T-helper 1 cell (primary cell): ENCODE results near the gene GRB2.
"Not testable (repeated sequence)": the region's sequence is repeated elsewhere in the genome, so short reads cannot be mapped to it uniquely, and the experiment has no call there.

Experiments used
- DNase-seq, 5 donors: peaks; one replicate each; pipeline ENCODE4 v3.0.0-alpha.2; 2012 to 2020

GRB2 gene

GRCh38 chr17:75315541-75316243 lies 89.8 kb downstream of the GRB2 start:
- DNase-seq, result peak in 1 of 5 donors; percentile 40

DNA sequence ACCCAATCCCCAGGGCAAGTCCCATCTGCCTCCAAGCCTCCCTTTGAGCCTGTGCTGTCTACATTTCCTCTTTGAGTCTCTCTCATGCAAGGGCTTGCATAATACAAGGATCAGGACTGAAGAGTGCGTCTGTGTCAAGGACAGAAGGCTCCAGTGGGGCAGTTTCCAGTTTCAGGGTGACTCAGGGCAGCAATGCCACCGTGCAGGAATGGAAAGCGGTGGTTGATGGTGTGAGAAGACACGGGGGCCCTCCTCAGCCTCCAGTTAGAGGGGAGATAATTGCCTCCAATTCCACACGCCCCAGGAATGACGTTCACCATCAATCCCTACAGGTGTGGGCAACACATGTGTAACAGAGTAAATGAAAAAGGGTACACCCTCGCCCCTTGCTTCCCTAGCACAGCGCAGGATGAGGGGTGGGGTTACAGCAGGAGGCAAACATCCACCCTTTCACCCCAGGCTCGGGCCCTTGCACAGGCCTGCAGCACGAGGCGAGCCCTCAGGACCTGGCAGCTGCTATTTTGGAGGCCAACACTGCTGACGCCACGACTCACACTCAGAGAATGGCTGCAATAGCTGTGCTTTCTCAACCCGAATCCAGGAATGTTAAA lies 91.4 kb downstream of the GRB2 start:
- no peak for DNase-seq

DNA sequence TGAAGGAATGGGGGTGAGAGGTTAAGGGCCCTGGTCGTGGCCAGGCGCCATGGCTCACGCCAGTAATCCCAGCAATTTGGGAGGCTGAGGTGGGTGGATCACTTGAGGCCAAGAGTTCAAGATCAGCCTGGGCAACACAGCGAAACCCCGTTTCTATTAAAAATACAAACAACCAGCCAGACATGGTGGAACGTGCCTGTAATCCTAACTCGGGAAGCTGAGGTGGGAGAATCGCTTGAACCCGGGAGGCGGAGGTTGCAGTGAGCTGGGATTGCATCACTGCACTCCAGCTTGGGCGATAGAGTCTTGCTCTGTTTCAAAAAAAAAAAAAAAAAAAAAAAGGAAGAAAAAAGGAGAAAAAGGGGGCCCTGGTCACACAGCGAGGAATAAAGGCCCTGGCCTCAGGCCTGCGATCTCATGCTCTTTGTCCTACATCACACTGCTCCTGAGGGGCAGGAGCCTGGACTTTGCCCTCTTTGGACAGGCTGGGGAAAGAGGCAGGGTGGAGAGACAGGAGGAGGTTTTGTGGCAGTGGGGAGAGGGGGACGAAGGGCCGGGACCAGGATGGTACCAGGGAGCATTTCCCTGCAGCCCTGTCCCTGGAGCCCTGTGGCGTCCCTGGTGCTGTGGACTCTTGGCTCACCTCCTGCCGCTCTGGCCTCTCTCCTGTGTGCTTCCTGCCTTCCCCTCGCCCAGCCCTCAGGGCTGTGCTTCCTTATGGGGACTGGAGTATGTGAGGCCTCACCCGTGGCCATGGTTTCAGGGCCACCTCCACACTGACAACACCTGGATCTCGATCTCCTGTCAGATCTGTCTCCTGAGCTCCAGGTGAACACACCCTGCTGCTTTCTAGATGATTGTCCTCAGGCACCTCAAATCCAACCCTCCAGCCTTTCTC lies 96.5 kb downstream of the GRB2 start:
- no peak for DNase-seq

- DNase-seq, result no peak
Observed at GRCh38 chr17:75307957-75308731, 97.3 kb downstream of the GRB2 start.

- DNase-seq, result no peak
Observed at GRCh38 chr17:75301502-75302206, 103.8 kb downstream of the GRB2 start.

DNA sequence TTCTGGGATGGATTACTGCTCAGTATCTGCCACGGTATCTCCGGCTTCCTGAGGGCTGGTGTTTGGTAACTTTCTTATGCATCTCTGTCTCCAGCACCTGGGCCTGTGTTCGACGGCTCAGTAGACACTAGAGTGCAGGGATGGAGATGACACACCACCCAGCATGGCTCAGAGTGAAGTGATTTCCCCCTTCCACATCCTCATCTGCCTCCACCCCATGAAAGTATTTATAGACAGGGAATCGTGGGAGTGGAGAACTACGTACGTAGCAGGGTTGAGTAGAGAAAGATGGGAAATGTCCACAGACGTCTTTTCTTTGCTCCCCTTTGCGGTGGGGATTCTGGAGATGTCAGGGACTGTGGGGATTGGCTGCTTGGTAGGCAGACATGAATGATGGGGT lies 104.4 kb downstream of the GRB2 start:
- DNase-seq, result no peak

GRCh38 chr17:75300280-75300679 lies 105.2 kb downstream of the GRB2 start:
- no peak for DNase-seq

- peak in 1 of 5 donors; percentile 75 for DNase-seq
Observed at GRCh38 chr17:75295201-75296158, 110.0 kb downstream of the GRB2 start.

DNA sequence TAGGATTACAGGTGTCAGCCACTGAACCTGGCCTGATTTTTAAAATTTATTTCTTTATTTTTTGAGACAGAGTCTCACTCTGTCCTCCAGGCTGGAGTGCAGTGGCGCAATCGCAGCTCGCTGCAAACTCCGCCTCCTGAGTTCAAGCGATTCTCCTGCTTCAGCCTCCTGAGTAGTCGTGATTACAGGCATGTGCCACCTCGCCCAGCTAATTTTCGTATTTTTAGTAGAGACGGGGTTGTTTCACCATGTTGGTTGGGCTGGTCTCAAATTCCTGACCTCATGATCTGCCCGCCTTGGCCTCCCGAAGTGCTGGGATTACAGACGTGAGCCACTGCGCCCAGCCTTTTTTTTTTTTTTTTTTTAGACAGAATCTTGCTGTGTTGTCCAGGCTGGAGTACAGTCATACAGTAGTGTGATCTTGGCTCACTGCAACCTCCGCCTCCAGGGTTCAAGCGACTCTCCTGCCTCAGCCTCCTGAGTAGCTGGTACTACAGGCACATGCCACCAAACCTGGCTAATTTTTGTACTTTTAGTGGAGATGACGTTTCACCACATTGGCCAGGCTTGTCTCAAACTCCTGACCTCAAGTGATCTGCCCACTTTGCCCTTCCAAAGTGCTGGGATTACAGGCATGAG lies 112.5 kb downstream of the GRB2 start:
- not testable (repeated sequence) for DNase-seq

- peak in 4 of 5 donors; percentile 46 to 84 (median 56) for DNase-seq
Observed at GRCh38 chr17:75289832-75290337, 115.6 kb downstream of the GRB2 start.

DNA sequence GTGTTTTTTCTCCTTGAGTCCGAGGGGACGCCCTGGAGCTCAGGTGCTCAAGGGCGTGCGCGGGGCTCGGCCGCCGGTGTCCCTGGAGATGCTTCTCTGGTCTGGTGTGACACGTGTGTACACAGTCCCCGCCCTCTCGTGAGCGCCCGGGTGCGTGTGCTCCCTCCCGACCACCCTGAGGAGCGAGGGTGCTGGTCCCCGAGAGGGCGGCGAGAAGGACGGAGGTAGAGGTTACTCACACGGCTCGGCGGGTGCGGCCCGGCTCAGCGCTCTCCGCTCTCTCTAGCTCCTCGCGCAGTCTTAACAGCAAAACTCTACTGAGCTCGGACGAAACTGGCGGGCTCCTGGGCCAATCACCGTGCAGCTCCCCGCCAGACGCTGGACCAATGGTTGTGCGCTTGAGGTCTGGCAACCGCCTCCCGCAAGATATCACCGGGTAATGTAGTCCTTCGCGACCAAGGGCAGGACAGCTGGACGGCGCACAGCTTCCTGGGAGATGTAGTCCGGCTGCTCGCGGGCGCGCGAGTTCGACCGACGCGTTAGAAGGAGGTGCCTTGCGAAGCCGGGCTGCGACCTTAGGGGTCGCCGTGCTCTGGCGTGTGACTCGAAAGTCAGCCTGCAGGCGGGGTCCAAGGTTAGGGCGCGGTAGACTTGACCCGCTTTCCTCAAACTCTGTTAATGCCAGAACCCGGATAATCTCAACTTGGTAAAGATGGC lies 116.2 kb downstream of the GRB2 start, which contains the start of gene SLC25A19:
Gene SLC25A19, minus strand, starts transcription at position 319 of the 717 bp plus-strand sequence. CDS start 2,669 bp downstream, outside the sequence.
- peak; percentile 94 to 99 (median 97) for DNase-seq

DNA sequence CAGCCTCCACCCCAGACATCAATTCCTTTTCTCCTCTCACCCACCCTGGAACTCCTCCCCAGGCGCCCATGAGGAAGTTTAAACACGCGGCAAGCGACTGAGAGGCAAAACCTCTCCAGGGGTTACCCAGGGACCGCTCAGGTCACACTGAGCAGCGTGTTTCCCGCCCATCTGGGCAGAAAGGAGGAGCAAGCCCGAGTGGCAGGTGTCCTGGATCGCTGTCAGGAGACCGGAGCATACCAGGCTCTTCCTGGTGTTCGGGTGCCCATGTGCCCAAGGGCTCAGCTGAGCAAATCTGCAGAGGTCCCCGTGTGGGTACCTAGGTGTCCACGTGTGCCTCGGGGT lies 116.7 kb downstream of the GRB2 start:
- no peak for DNase-seq

DNA sequence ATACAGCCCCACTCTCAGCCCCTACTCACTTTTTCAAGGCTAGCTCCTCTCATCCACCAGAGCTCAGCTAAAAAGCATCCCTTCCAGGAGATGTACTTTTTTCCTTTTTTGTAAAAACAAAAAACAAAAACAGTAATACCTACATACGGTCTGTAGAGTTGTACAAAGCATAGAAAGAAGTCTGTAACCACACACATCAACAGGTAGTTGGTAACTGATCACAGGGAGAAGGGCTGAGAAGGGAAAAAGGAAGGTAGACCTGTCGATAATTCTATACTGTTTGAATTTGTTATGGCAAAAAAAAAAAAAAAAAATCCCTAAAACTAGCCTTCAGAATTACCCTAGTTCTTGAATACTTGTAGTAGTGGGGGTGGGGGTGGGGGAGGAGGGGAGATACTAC lies 117.1 kb downstream of the GRB2 start:
- no peak for DNase-seq

DNA sequence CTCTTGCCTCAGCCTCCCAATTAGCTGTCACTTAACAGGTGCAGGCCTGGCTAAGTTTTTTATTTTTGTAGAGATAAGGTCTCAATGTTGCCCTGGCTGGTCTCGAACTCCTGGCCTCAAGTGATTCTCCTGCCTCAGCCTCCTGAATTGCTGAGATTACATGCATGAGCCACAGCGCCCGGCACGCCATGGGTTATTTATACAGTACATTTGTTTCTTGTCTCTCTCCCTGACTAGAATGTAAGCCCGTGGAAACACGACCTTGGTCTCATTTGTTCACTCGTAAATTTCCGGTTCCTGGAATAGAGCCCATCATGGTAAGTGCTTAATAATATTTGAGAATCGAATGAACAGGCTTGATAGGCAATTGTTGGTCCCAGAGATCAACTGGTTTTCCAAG lies 118.3 kb downstream of the GRB2 start:
- no peak for DNase-seq

DNA sequence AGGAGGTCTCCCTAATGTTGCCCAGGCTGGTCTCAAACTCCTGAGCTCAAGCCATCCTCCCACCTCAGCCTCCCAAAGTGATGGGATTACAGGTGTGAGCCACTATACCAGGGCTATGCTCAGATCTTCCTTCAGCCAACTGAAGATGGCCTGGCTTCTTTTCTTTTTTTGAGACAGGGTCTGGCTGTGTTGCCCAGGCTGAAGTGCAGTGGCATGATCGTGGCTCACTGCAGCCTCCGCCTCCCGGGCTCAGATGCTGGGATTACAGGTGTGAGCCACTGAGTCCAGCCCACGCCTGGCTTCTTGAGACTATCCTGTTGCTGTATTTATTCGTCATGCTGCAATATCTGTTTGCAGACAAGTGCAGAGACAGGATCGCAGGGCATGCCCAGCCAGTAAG lies 120.4 kb downstream of the GRB2 start:
- DNase-seq, result no peak

DNA sequence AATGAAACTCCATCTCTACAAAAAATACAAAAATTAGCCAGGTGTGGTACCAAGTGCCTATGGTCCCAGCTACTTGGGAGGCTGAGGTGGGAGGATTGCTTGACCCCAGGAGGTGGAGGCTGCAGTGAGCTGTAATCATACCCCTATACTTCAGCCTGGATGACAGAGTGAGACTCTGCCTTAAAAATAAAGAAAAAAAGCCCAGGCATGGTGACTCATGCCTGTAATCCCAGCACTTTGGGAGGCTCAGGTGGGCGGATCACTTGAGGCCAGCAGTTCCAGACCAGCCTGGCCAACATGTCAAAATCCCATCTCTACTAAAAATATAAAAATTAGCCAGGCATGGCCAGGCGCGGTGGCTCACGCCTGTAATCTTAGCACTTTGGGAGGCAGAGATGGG lies 125.3 kb downstream of the GRB2 start:
- DNase-seq, result not testable (repeated sequence)

GRCh38 chr17:75277664-75278071 lies 127.8 kb downstream of the GRB2 start:
- DNase-seq, result no peak

DNA sequence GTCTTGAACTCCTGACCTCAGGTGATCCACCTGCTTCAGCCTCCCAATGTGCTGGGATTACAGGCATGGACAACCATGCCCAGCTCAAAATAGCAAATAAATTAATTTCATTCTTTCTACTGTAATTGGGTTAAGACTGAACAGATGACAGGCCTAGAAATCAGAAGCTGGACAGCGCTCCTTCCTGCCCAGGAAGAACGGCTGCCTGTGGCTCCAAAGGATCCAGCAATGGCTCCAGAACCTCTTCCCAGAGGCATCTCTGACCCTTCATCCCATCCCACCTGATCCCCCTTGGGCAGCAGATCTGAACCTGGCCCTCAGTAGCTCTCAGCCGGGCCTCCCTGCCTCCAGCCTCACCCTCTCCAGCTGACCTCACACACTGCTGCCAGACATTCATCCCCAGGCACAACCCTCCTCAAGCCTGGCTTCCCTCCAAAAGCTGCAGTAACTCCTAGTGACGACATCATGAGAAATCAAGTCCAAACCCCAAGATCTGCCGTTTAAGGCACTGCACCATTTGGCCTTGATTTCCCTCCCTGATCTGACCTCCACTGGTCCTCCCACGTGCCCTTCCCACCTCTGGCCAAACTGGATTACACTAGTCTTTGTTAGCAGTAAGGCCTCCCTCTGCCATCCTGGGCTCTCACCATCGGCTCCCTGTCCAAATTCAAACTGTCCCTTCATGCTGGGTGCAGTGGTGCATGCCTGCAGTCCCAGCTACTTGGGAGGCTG lies 131.3 kb downstream of the GRB2 start:
- no peak for DNase-seq

GRCh38 chr17:75272848-75273184 lies 132.7 kb downstream of the GRB2 start:
- no peak for DNase-seq
